AG08396 (cell line): ENCODE results near the gene HTR6.
A peak's percentile ranks its signal among the peaks of the same experiment; 100 is the strongest.

Source experiments
- DNase-seq: peaks from one replicate; pipeline ENCODE4 v3.0.0; 2012; ENCODE audit warnings: low spot score, mixed read lengths

Gene HTR6

DNA sequence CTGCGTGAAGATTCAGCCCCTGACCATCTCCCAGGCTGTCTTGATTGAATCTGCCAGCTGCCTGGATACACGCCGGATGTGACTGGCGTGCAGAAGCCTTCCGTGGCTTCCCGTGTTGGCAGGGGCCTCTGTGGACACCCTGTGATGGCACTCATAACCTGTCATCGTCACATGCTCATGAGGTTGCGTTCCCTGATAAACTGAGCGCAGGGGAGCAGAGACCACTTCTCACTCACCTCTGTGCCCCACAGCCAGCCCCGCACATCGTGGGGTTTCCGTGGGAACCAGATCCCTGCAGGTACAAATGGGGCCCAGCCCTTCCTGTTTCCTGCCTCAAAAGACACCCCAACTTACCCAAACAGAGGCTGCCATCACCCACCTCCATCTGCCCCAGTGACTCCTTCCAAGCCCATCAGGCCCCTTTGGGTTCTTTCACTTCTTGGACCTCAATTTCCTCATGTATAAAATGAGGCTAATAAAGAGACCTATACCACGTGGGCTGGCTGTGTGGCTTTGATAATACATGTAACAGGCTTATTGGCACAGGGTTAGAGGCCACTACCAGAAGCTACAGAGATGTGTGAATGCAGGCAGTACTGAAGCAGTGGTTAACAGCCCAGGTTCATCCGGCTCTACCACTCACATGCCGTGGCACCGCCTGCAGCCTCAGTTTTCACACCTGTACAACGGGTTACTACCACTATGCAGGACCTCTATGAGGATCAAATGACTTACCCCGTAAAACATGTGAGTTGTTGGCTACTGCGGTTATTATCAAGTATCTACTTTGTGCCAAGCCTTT, 23.6 kb downstream of the HTR6 start:
- DNase-seq = no peak

GRCh38 chr1:19689085-19689757, 24.5 kb downstream of the HTR6 start:
- DNase-seq = no peak

- no peak for DNase-seq
Observed at GRCh38 chr1:19689856-19690255, 25.2 kb downstream of the HTR6 start.

GRCh38 chr1:19690342-19690741, 25.7 kb downstream of the HTR6 start:
- no peak for DNase-seq

DNA sequence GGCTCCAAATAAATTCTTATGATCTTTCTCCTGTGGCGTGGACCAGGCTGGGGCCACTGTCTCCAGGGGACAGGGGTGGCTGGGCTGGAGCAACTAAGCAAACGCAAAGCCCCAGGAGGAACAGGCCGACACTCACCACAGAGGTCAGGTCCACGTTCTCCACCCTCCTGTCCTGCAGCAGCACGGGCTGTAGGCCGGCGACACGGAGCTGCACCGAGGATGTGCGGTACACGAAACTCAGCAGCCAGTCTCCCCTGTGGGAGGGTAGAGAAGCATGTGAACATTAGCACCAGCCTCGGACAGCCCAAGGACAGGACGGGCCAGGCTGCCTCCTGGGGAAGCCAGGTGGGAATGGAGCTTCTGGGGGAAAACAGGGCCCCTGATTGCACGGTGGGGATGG, 29.6 kb downstream of the HTR6 start:
- no peak for DNase-seq

- no peak for DNase-seq
Observed at GRCh38 chr1:19695772-19696171, 31.1 kb downstream of the HTR6 start.

DNA sequence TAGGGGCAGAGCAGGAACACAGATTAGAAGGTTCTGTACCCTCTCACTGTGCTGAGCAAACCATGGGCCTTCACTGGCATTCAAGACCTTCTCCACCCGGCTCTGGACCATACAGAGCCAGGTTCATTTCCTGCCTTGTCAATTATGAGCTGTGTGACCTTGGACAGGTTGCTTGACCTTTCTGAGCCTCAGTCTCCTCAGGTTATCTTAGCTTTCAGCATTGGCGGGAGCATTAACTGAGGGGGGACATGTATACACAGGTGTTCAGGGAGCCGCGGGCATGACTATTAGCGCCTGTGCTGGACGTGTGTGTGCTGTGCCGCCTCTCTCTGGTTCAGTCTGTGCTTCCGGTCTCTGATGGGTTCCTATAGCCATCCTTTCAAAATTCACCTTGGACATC, 32.1 kb downstream of the HTR6 start:
- DNase-seq = no peak

GRCh38 chr1:19698181-19698580, 33.5 kb downstream of the HTR6 start:
- no peak for DNase-seq

- no peak for DNase-seq
Observed at GRCh38 chr1:19700079-19700777, 35.6 kb downstream of the HTR6 start.

- DNase-seq = no peak
Observed at GRCh38 chr1:19703280-19703679, 38.6 kb downstream of the HTR6 start.

GRCh38 chr1:19704247-19705113, 39.8 kb downstream of the HTR6 start:
- peak; percentile 91 for DNase-seq

- DNase-seq = no peak
Observed at GRCh38 chr1:19705464-19705863, 40.8 kb downstream of the HTR6 start.

DNA sequence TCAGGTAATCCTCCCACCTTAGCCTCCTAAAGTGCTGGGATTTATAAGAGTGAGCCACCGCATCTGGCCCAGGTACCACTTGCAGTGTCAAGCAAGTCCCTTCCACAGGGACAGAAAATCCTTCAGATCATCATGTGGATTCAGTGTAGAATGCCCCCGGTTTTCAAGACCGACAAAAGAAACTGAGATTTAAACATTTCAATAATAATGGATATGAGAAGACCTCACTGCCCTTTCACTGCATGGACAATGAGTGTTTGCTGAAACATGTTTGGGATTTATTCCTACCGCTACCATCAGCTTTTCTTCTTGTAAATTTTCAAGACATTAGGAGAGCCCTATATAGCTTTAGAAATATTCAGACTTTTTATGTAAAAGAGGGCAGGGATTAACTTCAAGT, 41.5 kb downstream of the HTR6 start:
- no peak for DNase-seq

- no peak for DNase-seq
Observed at GRCh38 chr1:19708567-19709110, 44.0 kb downstream of the HTR6 start.

DNA sequence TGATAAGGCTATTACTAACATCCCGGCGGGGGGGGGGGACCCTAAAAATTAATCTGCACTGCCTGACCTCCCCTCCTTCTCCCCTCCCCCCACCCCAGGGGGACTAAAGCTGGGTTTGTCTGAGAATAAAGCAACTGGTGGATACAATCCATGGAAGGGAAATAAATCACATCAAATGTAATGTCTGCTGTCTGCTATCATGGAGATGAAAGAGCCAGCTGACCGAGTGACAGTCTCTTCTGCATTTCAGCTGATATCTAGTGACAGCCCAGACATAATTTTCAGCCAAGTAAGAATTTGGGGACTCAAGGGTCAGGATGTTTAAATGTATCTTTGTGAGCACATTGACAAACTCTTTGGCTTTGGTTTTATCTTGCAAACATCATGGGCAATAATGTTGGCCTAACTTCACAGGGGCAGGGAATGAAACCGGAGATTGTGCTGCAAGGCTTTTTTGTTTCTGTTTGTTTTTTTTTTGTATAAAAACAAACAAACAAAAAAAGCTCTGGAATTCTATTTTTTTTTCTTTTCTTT, 44.7 kb downstream of the HTR6 start:
- no peak for DNase-seq

- DNase-seq = no peak
Observed at GRCh38 chr1:19710825-19711611, 46.3 kb downstream of the HTR6 start.

- no peak for DNase-seq
Observed at GRCh38 chr1:19712928-19713327, 48.3 kb downstream of the HTR6 start.

DNA sequence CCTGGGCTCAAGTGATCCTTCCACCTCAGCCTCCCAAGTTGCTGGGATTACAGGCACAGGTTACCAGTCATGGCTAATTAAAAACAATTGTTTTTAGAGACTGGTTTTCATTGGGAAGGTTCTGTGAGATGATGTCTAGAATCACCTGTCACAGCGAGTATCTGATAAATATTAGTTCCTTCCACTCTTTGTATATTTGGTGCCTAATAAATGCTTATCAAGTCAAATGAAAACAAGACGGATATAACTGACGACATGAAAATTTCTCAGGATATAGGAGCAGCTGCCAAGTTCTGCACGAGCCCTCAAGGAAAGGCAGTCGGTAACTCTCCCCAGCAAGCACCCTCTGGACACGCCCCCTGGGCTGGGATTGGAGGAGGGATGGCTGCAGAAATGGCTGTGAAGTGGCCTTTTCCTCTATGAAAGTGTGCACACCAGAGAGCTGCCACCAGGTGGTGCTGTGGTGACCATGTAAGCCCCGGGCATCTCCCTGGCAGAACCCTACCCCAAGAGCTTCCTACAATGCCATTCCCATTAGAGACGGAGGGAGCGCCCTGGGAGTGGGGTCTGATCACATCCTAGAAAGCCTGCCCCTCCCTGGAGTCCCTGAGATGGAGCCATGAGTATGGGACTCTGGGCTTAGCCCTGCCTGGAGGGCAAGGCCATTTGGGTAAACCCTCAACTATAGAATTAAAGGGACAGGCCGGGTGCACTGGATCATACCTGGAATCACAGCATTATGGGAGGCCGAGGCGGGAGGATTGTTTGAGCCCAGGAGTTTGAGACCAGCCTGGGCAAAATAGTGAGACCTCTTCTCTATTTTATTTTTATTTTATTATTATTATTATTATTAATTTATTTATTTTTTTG, 50.9 kb downstream of the HTR6 start:
- peak; percentile 92 for DNase-seq

DNA sequence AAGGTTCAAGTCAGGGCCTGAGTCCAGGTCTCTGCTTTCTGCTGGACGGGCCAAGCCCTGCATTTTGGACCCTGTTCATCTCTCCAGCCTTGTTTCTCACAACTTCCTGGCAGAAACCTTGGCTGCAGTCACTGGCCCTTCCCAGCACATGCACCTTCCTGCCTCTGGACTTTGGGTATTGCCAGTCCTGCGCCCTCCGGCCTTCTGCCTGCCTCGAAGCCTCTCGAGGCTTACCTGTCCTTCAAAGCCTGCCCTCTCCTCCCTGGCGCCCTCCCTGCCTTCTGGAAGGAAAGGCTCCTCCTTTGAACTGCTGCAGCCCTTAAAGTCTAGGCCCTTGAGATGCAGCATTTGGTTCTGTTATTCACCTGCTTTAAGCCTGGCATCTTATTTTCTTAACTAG, 52.8 kb downstream of the HTR6 start:
- no peak for DNase-seq

DNA sequence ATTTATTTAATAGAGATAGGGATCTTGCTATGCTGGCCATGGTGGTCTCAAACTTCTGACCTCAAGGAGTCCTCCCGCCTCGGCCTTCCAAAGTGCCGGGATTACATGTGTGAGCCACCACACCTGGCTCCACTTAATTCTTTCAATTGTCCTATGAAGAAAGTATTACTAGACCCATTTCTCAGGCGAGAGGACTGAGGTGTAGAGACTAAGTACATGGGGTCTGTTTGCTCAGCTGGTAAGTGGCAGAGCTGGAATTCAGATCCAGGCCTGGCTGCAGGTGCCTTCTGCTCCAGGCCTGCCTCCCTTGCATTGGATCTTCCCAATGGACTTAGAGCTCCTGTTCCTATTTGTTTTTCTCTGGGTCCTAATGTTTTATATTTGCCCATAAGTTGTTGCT, 55.5 kb downstream of the HTR6 start:
- DNase-seq = no peak
